Skeletal muscle tissue (tissue), 4 donors: Measurements from ENCODE around the gene ATP8B1. TPM values are rescaled to one million over a fixed set of nuclear protein-coding genes. Genes with fewer than 3 reads are reported as not detected.
"Not testable (repeated sequence)": the region's sequence is repeated elsewhere in the genome, so short reads cannot be mapped to it uniquely, and the experiment has no call there.

Experiments
- H3K27ac ChIP-seq: one replicate; pipeline ENCODE4 v1.7.0; 2013; ENCODE audit warnings: mild to moderate bottlenecking, low read depth, low read length, inconsistent platforms
- H3K27me3 ChIP-seq, 3 donors: one replicate each; pipeline ENCODE4 v1.7.0; 2013; ENCODE audit warnings: low read length in 3 of 3; ENCODE audit not compliant: control insufficient read depth in 3 of 3, insufficient read depth in 3 of 3
- H3K36me3 ChIP-seq, 3 donors: one replicate each; pipeline ENCODE4 v1.7.0; 2013; ENCODE audit warnings: low read length in 3 of 3; ENCODE audit not compliant: control insufficient read depth in 3 of 3, insufficient read depth in 3 of 3
- H3K4me1 ChIP-seq, 3 donors: one replicate each; pipeline ENCODE4 v1.7.0; 2013; ENCODE audit warnings: low read length in 3 of 3, mild to moderate bottlenecking in 3 of 3; ENCODE audit not compliant: control insufficient read depth in 3 of 3, insufficient read depth in 3 of 3
- H3K4me3 ChIP-seq, 3 donors: one replicate each; pipeline ENCODE4 v1.7.0; 2013; ENCODE audit warnings: low read length in 3 of 3
- H3K9ac ChIP-seq, 3 donors: one replicate each; pipeline ENCODE4 v1.7.0; 2013; ENCODE audit warnings: low read length in 3 of 3, mild to moderate bottlenecking in 3 of 3, moderate library complexity in 2 of 3, low read depth in 1 of 3
- H3K9me3 ChIP-seq, 3 donors: one replicate each; pipeline ENCODE4 v1.7.0; 2013; ENCODE audit warnings: low read length in 3 of 3; ENCODE audit not compliant: control insufficient read depth in 3 of 3
- total RNA-seq: library from RNA; depleted of rRNA; stranded (reverse); fragments of >200 nt; gene quantifications from one replicate; pipeline ENCODE4 v1.2.3, GENCODE V29; 2014
- donor health status: Osteomylitis.

Gene ATP8B1
- total RNA-seq, 1 donor from 2014 or later, result 4.7 TPM

DNA sequence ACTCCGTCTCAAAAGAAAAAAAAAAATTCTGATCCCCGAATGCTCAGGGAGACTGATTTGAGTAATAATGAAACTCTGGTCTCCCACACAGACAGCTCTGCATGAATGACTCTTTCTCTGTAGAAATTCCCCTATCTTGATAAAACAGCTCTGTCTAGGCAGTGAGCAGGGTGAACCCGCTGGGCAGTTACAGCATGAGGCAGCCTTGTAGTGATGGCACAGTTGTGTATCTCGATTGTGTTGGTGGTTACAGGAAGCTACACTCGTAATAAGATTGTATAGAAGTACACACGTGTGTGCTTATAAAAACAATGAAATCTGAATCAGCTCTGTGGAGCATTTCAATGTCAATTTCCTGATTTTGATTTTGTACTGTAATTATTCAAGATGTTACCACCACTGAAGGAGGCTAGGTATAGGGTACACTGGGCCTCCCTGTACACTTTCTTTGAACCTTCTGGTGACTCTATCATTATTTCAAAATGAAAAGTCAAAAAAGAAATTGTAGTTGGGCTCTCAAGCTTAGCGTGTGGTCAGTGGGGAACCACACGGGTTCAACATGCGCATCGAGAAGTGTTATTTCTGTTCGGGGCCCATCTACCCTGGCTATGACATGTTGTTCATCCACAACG is 34.9 kb upstream of the ATP8B1 start:
- Histone ChIP-seq H3K4me3 (no peak overlapping the region), H3K4me1 (no peaks in the 10 kb centered on the region), H3K9me3 (no peaks in the 10 kb centered on the region), H3K9ac (no peak overlapping the region), H3K36me3 (no peaks in the 10 kb centered on the region), H3K27me3 (no peaks in the 10 kb centered on the region), H3K27ac (no peak overlapping the region)

DNA sequence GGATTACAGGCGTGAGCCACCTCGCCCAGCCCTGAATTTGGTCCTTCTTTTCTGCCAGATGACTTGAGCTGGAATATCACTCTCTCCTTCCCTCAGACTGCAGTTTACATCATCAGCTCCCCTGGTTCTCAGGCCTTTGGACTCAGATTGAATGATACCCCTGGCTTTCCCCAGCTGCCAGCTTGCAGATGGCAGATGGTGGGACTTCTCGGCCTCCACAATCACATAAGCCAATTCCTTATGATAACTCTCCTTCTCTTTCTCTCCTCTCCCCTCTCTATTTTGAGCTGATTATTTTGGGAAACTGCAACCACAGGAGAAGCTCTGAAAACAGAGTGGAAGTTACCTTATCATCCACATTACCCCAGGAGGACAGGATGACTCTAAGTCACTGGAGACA is 33.4 kb upstream of the ATP8B1 start:
- no peaks in the 10 kb centered on the region for H3K9me3 ChIP-seq
- H3K4me1 ChIP-seq, result no peaks in the 10 kb centered on the region
- no peaks in the 10 kb centered on the region for H3K36me3 ChIP-seq

DNA sequence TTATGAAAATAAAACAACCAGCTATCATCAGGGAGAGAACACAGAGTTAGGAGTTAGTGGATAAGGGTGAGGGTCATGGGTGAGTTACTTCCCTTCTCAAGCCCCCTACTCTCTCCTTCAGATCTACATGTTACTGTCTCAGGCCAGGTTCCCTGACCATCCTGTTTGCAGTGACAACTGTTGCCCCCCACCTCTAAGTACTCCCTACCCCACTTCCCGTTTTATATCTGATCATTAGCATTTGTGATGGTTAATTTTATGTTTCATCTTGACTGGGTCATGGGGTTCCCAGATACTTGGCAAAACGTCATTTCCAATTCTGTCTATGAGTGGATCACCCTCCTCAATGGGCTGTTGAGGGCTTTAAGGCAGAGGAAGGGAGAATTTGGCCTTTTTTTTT is 32.8 kb upstream of the ATP8B1 start:
- Histone ChIP-seq H3K9ac (no peak overlapping the region), H3K27me3 (no peaks in the 10 kb centered on the region), H3K4me1 (no peaks in the 10 kb centered on the region), H3K36me3 (no peaks in the 10 kb centered on the region), H3K27ac (no peak overlapping the region), H3K9me3 (no peaks in the 10 kb centered on the region), H3K4me3 (no peak overlapping the region)

More for the DNA sequence above, 33.4 kb upstream of the ATP8B1 start:
- Histone ChIP-seq H3K27me3 (no peaks in the 10 kb centered on the region), H3K27ac (no peak overlapping the region), H3K4me3 (no peak overlapping the region), H3K9ac (no peak overlapping the region)

DNA sequence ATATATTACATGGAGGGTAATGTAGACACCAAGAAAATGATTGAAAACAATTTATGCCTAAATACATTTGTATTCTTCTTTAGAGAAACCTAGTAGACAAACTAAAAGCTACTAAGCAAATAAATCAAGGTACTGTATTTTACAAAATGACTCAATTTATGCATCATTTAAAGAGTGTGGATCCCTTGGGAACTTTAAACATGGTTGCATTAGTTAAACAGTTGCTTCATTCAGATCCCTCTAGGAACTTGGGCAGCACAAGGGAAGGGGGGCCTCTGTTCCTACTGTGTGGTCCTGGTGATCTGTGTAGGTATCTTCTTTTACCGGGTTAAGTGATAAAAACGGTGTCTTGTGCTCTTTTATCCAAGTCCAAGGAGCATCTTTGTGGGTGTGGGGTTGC is 31.5 kb upstream of the ATP8B1 start:
- no peaks in the 10 kb centered on the region for H3K4me1 ChIP-seq
- no peak overlapping the region for H3K27ac ChIP-seq
- no peak overlapping the region for H3K9ac ChIP-seq
- H3K4me3 ChIP-seq, result no peak overlapping the region
- no peaks in the 10 kb centered on the region for H3K27me3 ChIP-seq
- H3K36me3 ChIP-seq, result no peaks in the 10 kb centered on the region
- no peaks in the 10 kb centered on the region for H3K9me3 ChIP-seq

DNA sequence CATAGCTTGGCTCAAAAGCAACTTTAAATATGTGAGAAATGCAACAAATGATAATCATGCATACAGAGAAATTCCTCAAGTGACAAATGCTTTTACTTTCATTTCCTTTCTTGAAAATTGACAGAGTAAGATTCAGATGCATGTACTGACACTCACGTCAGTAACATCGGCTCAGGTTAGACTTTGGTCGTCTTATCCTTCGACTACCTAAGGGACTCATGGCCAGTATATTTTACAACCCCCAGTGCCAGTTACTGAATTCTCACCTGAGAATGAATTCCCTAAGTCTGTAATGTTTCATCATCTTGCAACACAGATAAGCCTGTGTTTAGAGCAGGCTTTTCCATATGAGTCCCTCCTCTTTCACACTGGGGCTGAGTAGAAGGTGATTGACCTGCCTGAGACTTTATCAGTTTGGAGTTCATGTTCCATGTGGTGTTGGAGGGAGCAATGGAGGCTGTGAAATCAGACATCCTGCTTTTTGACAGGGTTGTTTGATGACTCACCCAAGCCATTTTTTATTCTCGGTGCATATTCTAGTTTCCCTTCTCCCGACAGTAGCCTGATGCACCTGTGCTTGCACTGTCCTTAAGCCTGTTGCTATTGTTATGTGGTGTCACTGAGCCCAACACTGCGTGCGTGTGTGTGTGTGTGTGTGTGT is 30.5 kb upstream of the ATP8B1 start:
- Histone ChIP-seq H3K27me3 (no peaks in the 10 kb centered on the region), H3K9ac (no peak overlapping the region), H3K4me1 (no peaks in the 10 kb centered on the region), H3K4me3 (no peak overlapping the region), H3K27ac (no peak overlapping the region), H3K9me3 (no peaks in the 10 kb centered on the region), H3K36me3 (no peaks in the 10 kb centered on the region)

DNA sequence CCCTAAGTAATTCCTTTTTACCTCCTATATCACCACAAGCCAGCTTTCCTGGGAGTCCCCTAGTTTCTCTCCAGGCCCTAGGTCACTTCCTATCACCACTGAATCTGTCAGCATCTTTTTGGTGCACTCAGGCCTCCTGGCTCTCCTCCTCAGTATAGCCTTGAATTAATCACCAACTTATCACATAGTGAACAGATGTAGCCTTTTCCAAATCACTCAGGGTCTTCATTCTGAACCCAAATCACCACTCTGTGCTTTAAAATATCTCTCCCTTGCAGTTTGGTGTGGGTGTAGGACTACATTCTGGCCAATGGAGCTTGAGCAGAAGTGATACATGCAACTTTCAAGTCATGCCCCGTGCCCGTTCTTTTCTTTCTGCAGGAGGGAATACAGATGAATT is 29.6 kb upstream of the ATP8B1 start:
- Histone ChIP-seq H3K27ac (no peak overlapping the region), H3K36me3 (no peaks in the 10 kb centered on the region), H3K4me1 (no peaks in the 10 kb centered on the region), H3K9ac (no peak overlapping the region), H3K4me3 (no peak overlapping the region), H3K27me3 (no peaks in the 10 kb centered on the region), H3K9me3 (no peaks in the 10 kb centered on the region)

DNA sequence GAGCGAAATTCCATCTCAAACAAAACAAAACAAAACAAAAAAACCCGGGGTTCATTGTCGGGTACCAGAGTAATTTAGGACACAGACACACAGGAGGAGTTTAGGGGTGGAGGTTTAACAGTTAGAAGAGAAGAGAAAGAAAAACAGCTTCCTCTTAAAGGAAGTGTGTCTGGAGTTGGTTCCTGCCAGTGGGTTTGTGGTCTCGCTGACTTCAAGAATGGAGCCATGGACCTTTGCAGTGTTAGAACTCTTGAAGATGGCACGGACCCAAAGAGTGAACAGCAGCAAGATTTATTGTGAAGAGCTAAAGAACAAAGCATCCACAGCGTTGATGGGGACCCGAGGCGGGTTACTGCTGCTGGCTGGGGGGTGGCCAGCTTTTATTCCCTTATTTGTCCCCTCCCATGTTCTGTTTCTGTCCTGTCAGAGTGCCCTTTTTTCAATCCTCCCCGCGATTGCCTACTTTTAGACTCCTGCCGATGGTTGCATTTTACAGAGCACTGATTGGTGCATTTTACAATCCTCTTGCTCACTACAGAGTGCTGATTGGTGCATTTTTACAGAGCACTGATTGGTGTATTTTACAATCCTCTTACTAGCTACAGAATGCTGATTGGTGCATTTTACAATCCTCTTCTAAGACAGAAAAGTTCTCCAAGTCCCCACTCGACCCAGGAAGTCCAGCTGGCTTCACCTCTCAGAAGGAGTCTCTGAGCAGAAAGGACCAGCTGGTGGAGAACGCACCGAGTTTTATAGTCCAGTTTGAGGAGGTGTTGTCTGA is 28.7 kb upstream of the ATP8B1 start:
- H3K4me1 ChIP-seq, result no peaks in the 10 kb centered on the region
- H3K27ac ChIP-seq, result no peak overlapping the region
- no peak overlapping the region for H3K4me3 ChIP-seq
- no peak overlapping the region for H3K9ac ChIP-seq
- H3K36me3 ChIP-seq, result no peaks in the 10 kb centered on the region
- no peaks in the 10 kb centered on the region for H3K9me3 ChIP-seq
- H3K27me3 ChIP-seq, result no peaks in the 10 kb centered on the region

DNA sequence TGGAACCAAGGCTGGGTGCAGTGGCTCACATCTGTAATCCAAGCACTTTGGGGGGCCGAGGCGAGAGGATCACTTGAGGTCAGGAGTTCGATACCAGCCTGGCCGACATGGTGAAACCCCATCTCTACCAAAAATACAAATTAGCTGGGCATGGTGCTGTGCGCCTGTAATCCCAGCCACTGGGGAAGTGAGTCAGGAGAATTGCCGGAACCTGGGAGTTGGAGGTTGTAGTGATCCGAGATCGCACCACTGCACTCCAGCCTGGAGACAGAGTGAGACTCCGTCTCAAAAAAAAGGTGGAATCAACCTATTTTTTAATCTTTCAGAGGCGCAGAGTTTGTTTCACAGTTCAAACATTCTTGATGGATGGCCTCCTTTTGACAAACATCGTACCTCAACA is 24.5 kb upstream of the ATP8B1 start:
- Histone ChIP-seq H3K36me3 (no peaks in the 10 kb centered on the region), H3K9me3 (no peaks in the 10 kb centered on the region), H3K4me3 (no peak overlapping the region), H3K27me3 (no peaks in the 10 kb centered on the region), H3K9ac (no peak overlapping the region), H3K27ac (no peak overlapping the region), H3K4me1 (no peaks in the 10 kb centered on the region)

DNA sequence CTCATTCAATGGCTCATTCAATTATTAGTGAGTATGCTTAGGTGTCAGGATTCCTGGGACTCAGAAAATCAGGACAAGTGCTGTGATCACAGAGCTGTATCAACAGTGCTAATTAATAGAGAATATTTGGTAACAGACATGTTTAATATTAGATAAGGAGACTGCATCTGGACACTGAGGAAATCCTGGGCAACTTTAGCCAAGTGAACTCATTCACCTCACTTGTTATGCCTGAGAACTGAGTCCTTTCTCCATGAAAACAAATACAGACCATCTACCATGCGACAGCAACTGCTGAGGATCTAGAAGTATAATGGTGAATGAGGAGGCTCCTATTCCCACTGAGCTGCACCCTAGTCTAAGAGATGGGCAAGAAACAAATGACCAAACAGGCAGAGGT is 23.1 kb upstream of the ATP8B1 start:
- Histone ChIP-seq H3K27me3 (no peaks in the 10 kb centered on the region), H3K4me3 (no peak overlapping the region), H3K9me3 (no peaks in the 10 kb centered on the region), H3K4me1 (no peaks in the 10 kb centered on the region), H3K36me3 (no peaks in the 10 kb centered on the region), H3K27ac (no peak overlapping the region), H3K9ac (no peak overlapping the region)

DNA sequence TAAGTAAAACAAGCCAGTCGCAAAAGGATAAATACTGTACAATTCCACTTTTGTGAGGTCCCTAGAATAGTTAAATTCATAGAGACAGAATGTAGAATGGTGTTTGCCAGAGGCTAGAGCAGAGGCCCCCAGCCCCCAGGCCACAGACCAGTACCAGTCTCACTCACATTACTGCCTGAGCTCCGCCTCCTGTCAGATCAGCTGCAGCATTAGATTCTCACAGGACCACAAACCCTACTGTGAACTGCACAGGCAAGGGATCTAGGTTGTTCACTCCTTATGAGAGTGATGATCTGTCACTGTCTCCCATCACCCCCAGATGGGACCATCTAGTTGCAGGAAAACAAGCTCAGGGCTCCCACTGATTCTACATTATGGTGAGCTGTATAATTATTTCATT is 17.5 kb upstream of the ATP8B1 start:
- H3K4me1 ChIP-seq, H3K9me3 ChIP-seq, H3K9ac ChIP-seq, H3K27me3 ChIP-seq, H3K36me3 ChIP-seq, H3K4me3 ChIP-seq: not testable (repeated sequence)
- H3K27ac ChIP-seq, result peak overlapping the region; percentile 46
